8988T (cell line): ENCODE measurements around the gene AP2A1.
"Not testable (repeated sequence)": the region's sequence is repeated elsewhere in the genome, so short reads cannot be mapped to it uniquely, and the experiment has no call there.

ENCODE experiments used
- DNase-seq: peaks from one replicate; pipeline ENCODE4 v3.0.0; 2011

AP2A1 gene

GRCh38 chr19:49766930-49767299 is at the start of gene AP2A1:
Gene AP2A1, plus strand, starts transcription at chr19:49767001. Its CDS starts 133 bp downstream, at chr19:49767134.
- no peak for DNase-seq

GRCh38 chr19:49718511-49718910 is 48.3 kb upstream of the AP2A1 start:
- no peak for DNase-seq

- no peak for DNase-seq
Observed at GRCh38 chr19:49718991-49719390, 47.8 kb upstream of the AP2A1 start.

- DNase-seq, result not testable (repeated sequence)
Observed at GRCh38 chr19:49719420-49719819, 47.4 kb upstream of the AP2A1 start.

- DNase-seq, result no peak
Observed at GRCh38 chr19:49727217-49728030, 39.4 kb upstream of the AP2A1 start.

GRCh38 chr19:49730166-49730565 is 36.6 kb upstream of the AP2A1 start:
- no peak for DNase-seq

DNA sequence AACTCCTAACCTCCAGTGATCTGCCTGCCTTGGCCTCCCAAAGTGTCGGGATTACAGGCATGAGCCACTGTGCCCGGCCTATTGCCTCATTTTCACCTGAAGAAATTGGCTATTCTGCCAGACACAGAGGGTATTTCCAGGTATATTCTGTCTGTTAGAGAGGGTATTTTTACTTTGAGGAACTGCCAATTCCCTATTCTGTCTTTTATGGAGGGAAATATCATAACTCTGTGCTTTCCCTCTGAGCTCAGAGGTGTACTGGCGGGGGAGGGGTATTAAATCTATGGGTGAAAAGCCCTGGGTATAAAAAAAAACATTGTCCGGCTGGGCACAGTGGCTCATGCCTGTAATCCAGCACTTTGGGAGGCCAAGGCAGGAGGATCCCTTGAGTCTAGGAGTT is 28.5 kb upstream of the AP2A1 start:
- DNase-seq, result no peak

GRCh38 chr19:49739098-49739497 is 27.7 kb upstream of the AP2A1 start:
- DNase-seq, result no peak

- DNase-seq, result no peak
Observed at GRCh38 chr19:49739933-49740332, 26.9 kb upstream of the AP2A1 start.

- DNase-seq, result no peak
Observed at GRCh38 chr19:49741210-49741844, 25.5 kb upstream of the AP2A1 start.

DNA sequence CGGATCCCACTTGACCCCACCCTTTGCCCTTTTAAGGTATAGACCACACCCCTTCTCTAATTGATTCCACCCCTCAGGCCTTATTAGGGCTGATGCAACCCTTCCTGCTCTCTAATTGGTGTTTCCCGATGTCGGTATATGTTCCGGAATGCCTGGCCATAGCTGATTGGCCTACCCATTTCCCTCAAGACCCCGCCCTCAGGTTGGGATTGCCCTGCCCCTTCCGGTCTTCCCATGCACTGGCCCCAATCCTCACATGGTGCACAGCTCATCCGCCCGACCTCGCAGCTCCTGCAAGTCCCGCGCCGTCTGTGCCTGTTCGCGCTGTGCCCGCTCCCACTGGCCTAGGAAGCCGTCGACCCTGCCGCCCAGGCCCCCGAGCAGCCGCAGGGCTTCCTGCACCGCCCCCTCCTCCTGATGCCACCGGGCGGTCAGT is 21.8 kb upstream of the AP2A1 start:
- no peak for DNase-seq

- peak; percentile 40 for DNase-seq
Observed at GRCh38 chr19:49746206-49746958, 20.4 kb upstream of the AP2A1 start.

GRCh38 chr19:49749055-49749716 is 17.6 kb upstream of the AP2A1 start:
- no peak for DNase-seq

DNA sequence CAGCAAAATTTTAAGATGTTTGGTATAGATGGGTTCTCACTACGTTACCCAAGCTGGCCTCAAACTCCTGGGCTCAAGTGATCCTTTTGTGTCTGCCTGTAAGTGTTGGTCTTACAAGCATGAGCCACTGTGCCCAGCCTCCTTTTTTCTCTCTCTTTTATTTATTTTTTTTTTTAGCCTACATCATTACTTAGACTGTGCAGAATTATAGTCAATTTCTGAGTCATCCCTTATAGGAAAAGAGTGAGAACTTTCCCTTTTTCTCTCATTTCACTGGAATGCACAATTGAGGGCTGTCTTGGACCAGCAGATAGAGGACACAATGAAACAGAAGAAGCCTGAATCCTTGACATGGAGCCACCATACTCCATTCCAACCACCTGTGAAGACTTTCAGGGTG is 17.0 kb upstream of the AP2A1 start:
- no peak for DNase-seq

DNA sequence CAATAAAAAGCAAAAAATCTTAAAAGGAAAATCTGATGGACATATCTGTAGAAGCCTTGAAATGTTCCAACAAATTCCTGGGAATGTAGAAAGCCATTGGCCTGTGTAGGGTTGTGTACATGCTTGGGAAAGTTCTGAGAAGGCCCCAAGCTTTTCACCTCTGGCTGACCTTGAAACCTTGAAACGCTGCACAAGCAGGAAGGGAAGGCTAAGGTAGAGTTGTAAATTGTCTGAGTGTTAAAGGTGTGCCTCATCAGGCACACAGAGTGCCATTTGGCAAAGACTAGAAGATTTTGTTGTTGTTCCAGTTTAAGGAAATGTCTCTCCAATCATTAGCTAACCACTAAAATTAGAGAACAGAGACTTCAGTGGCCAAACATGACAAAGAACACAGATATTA is 14.1 kb upstream of the AP2A1 start:
- no peak for DNase-seq

DNA sequence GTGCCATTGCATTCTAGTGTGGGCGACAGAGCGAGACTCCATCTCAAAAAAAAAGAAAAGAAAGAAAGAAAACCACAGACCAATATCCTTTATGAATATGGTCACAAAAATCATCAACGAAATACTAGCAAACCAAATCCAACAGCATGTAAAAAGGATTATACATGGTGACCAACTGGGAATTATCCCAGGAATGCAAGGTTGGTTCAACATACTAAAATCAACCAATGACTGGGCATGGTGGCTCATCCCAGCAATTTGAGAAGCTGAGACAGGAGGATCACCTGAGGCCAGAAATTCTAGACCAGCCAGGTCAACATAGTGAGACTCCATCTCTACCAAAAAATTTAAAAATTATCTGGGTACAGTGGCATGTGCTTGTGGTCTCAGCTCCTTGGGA is 10.8 kb upstream of the AP2A1 start:
- DNase-seq, result no peak

- no peak for DNase-seq
Observed at GRCh38 chr19:49758292-49758691, 8.5 kb upstream of the AP2A1 start.

- no peak for DNase-seq
Observed at GRCh38 chr19:49761249-49761624, 5.6 kb upstream of the AP2A1 start.

- DNase-seq, result peak; percentile 63
Observed at GRCh38 chr19:49761625-49762311, 5.0 kb upstream of the AP2A1 start.

DNA sequence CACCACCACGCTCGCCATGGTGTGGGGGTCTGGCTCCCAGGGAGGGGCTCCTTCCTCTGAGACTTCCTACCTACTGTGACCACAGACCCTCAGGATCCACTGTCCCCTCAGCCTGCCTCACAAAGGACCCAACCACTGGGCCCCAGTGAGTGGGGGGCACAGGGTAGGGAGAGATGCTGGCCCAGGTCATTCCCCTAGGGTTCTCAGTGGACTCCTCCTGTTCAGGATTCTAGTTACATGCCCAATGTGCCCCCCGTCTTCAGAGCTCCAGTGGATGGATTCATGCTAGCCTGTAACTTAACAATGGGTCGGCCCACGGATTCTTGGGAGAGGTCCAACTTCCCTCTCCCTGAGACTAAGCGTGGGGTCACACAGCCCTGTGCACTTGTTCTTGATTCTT is 3.6 kb upstream of the AP2A1 start, which contains the start of gene TSKS:
TSS of gene TSKS (minus strand) at position 77 of the 400 bp plus-strand sequence. CDS start at position 18, 59 bp downstream.
- DNase-seq, result no peak

DNA sequence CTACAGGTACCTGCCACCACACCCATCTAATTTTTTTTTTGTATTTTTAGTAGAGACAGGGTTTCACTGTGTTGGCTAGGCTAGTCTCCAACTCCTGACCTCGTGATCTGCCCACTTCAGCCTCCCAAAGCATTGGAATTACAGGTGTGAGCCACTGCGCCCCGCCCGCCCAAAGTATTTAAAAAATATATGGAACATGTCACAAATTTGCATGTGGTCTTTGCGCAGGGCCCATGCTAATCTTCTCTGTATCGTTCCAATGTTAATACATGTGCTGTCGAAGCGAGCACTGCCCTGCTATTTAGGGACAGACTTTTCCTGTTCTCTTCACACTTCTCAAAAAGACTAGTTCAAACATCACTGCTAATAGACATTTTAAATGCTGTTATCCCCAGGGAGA is 2.5 kb upstream of the AP2A1 start:
- no peak for DNase-seq
